HepG2 (cell line): ENCODE measurements around the gene NIP7. TPM values are rescaled to one million over a fixed set of nuclear protein-coding genes. Genes with fewer than 3 reads are reported as not detected.

ENCODE experiments used
- ATAC-seq: fragments of 200-7000 bp; cut with Tn5 transposase; 3 replicates; pipeline ENCODE4 v1.9.1; 2020; ENCODE audit warnings: mild to moderate bottlenecking, moderate library complexity
- BruUV-seq: library from RNA; stranded (reverse); fragments of 400-500 nt; replicated peaks from 2 replicates; lab custom pipeline; 2021; lab: Mats Ljungman, UMichigan
- CTCF ChIA-PET: fragments of 300-600 bp; formaldehyde crosslinking; extraction: SDS; loops from one replicate; lab custom pipeline; 2021; ENCODE audit warnings: low total read pairs, inconsistent platforms, low intra/inter-chr PET ratio; lab: Yijun Ruan, JAX
- POLR2A ChIA-PET: fragments of 350-600 bp; sonication (Branson Sonifier 250); formaldehyde crosslinking; loops from one replicate; lab custom pipeline; 2020; ENCODE audit warnings: antibody characterized with exemption, inconsistent platforms; lab: Yijun Ruan, JAX
- DNase-seq: peaks from one replicate; pipeline ENCODE4 v3.0.0-alpha.2; 2015; ENCODE audit warnings: low spot score
- FAIRE-seq: peaks from 3 replicates; lab custom pipeline; 2011; peaks lifted over from hg19 to GRCh38; lab: Jason Lieb, UNC
- H2AFZ ChIP-seq: one replicate; pipeline ENCODE4 v1.6.1; 2011; ENCODE audit warnings: low read length, inconsistent platforms
- H3K27ac ChIP-seq: fragments of 300-600 bp; 3 replicates; pipeline ENCODE4 v1.8.0; 2011; ENCODE audit warnings: mixed run types, mild to moderate bottlenecking, mixed read lengths, low read length, inconsistent platforms; ENCODE audit not compliant: insufficient read depth; ENCODE audit errors: extremely low read length
- H3K27me3 ChIP-seq, 2 experiments: fragments of 200-600 bp in 1 of 2; 2 replicates in 1 of 2; 3 replicates in 1 of 2; pipeline versions ENCODE4 v1.6.0 to v1.8.0; 2011; ENCODE audit warnings: low read length in 2 of 2, mild to moderate bottlenecking in 2 of 2, moderate library complexity in 2 of 2, inconsistent platforms in 1 of 2; ENCODE audit not compliant: insufficient read depth in 2 of 2, control insufficient read depth in 1 of 2
- H3K36me3 ChIP-seq, 2 experiments: fragments of 200-600 bp in 1 of 2; replicated peaks in 1 of 2; 2 replicates in 1 of 2; 3 replicates in 1 of 2; pipeline versions ENCODE4 v1.5.1 to v1.8.0; 2011; ENCODE audit warnings: low read length in 2 of 2, inconsistent platforms in 1 of 2; ENCODE audit not compliant: insufficient read depth in 2 of 2, control insufficient read depth in 1 of 2
- H3K4me1 ChIP-seq: 2 replicates; pipeline ENCODE4 v1.5.1; 2012; ENCODE audit warnings: low read length, inconsistent platforms; ENCODE audit not compliant: insufficient read depth
- H3K4me2 ChIP-seq: 2 replicates; pipeline ENCODE4 v1.6.0; 2011; ENCODE audit warnings: low read depth, low read length, inconsistent platforms
- H3K4me3 ChIP-seq, 3 experiments: fragments of 200-600 bp in 1 of 3; sonication (generic), shearing (Covaris generic) in 1 of 3; replicated peaks in 1 of 3; 2 replicates each; pipeline ENCODE4 v1.5.1; 2011 to 2016; ENCODE audit warnings: low read length in 3 of 3, inconsistent platforms in 2 of 3, low read depth in 2 of 3, mild to moderate bottlenecking in 2 of 3, control low read depth in 1 of 3, mixed read lengths in 1 of 3; ENCODE audit not compliant: insufficient read depth in 1 of 3
- H3K79me2 ChIP-seq: one replicate; pipeline ENCODE4 v1.6.1; 2011; ENCODE audit warnings: low read length, inconsistent platforms; ENCODE audit not compliant: insufficient read depth
- H3K9ac ChIP-seq: 2 replicates; pipeline ENCODE4 v1.6.0; 2011; ENCODE audit warnings: mild to moderate bottlenecking, low read depth, low read length, inconsistent platforms; ENCODE audit not compliant: insufficient read depth
- H3K9me3 ChIP-seq: 2 replicates; pipeline ENCODE4 v1.5.1; 2012; ENCODE audit warnings: mild to moderate bottlenecking, low read length
- H4K20me1 ChIP-seq: 2 replicates; pipeline ENCODE4 v1.6.0; 2011; ENCODE audit warnings: inconsistent platforms, mild to moderate bottlenecking, low read length, moderate library complexity; ENCODE audit not compliant: insufficient read depth
- AKAP8 ChIP-seq: sonication (generic); formaldehyde crosslinking; IDR thresholded peaks from 2 replicates; pipeline ENCODE4 v1.5.1; 2020; ENCODE audit warnings: mild to moderate bottlenecking, missing genetic modification reagents
- ASH2L ChIP-seq: fragments of 300-600, 200-600 bp; sonication (generic); IDR thresholded peaks from 2 replicates; pipeline ENCODE4 v1.7.0; 2017; ENCODE audit warnings: low read depth, mild to moderate bottlenecking, moderate library complexity, mixed read lengths, low read length; ENCODE audit not compliant: insufficient read length
- EP300 ChIP-seq, 3 experiments: sonication (generic) in 1 of 3; formaldehyde crosslinking in 1 of 3; IDR thresholded peaks; 2 replicates each; pipeline versions ENCODE4 v1.5.1 to v1.6.1; 2011 to 2020; ENCODE audit warnings: low read depth in 2 of 3, low read length in 2 of 3, borderline replicate concordance in 1 of 3, improper control_type of control experiment in 1 of 3, mild to moderate bottlenecking in 1 of 3, missing genetic modification reagents in 1 of 3, moderate library complexity in 1 of 3
- HDAC1 ChIP-seq: sonication (generic); formaldehyde crosslinking; IDR thresholded peaks from 2 replicates; pipeline ENCODE4 v1.5.1; 2020; ENCODE audit warnings: mild to moderate bottlenecking, missing genetic modification reagents
- HES4 ChIP-seq: sonication (generic); formaldehyde crosslinking; IDR thresholded peaks from 2 replicates; pipeline ENCODE4 v1.9.0; 2021; ENCODE audit warnings: mild to moderate bottlenecking, missing genetic modification reagents, borderline replicate concordance
- KLF6 ChIP-seq: IDR thresholded peaks from 2 replicates; pipeline ENCODE4 v1.8.0; 2016; ENCODE audit warnings: missing biosample characterization, missing genetic modification reagents
- MAF1 ChIP-seq: sonication (generic); formaldehyde crosslinking; IDR thresholded peaks from 2 replicates; pipeline ENCODE4 v1.5.0; 2020; ENCODE audit warnings: missing genetic modification reagents, borderline replicate concordance
- POLR2G ChIP-seq: fragments of 200-400 bp; formaldehyde crosslinking; IDR thresholded peaks from 2 replicates; pipeline ENCODE4 v1.6.1; 2018; ENCODE audit warnings: mild to moderate bottlenecking, low read depth, low read length, moderate library complexity
- SAFB2 ChIP-seq: sonication (generic); formaldehyde crosslinking; IDR thresholded peaks from 2 replicates; pipeline ENCODE4 v1.5.1; 2020; ENCODE audit warnings: missing genetic modification reagents, low read depth, mild to moderate bottlenecking, borderline replicate concordance
- ZNF543 ChIP-seq: sonication (generic); formaldehyde crosslinking; IDR thresholded peaks from 2 replicates; pipeline ENCODE4 v1.4.0; 2020; ENCODE audit warnings: mild to moderate bottlenecking, missing genetic modification reagents
- ZNF546 ChIP-seq: sonication (generic); formaldehyde crosslinking; conservative IDR thresholded peaks from 2 replicates; pipeline ENCODE4 v1.8.1; 2023; ENCODE audit warnings: mild to moderate bottlenecking, missing genetic modification reagents
- ZNF883 ChIP-seq: sonication (generic); formaldehyde crosslinking; IDR thresholded peaks from 2 replicates; pipeline ENCODE4 v1.5.1; 2020; ENCODE audit warnings: mild to moderate bottlenecking, missing genetic modification reagents; ENCODE audit errors: not compliant biosample characterization
- WGBS: methylation state at CpG from one replicate; pipeline ENCODE4 v1.1.6; 2017; ENCODE audit warnings: low lambda C conversion rate; 5-methylcytosine and 5-hydroxymethylcytosine counted together
- in situ Hi-C: cut with HindIII; loops from 2 replicates; pipeline ENCODE4 v1.10.0; 2017; ENCODE audit warnings: low pct_unique_long_range_greater_than_20kb; ENCODE audit not compliant: extremely low pct_ligation_motif_present
- intact Hi-C: fragments of 100-400 bp; cut with micrococcal nuclease; formaldehyde crosslinking; loops from one replicate; pipeline ENCODE4 v1.10.0; 2022; ENCODE audit not compliant: unreplicated experiment
- polyA plus RNA-seq, 8 experiments: library from polyadenylated mRNA; depleted of rRNA in 3 of 8; stranded (reverse) in 7 of 8; unstranded in 1 of 8; fragments of >200 nt; fragmentation: Illumina TruSeq in 4 of 8; extraction: Trizol in 4 of 8; gene quantifications; 2 replicates each; pipeline versions ENCODE4 v1.2.1 to v1.2.3, GENCODE V29; 2011 to 2016; ENCODE audit warnings: low read depth in 4 of 8, missing spikeins in 1 of 8, mixed read lengths in 1 of 8; ENCODE audit not compliant: insufficient read depth in 1 of 8
- total RNA-seq, 5 experiments: library from RNA; depleted of rRNA; stranded (reverse); fragments of >200 nt; fragmentation: Illumina TruSeq; extraction: Trizol; gene quantifications; 2 replicates each; pipeline ENCODE4 v1.2.3, GENCODE V29; 2016; ENCODE audit warnings: low read depth in 1 of 5
- TF ChIP-seq, protein P1 (sequence below): sonication (generic); formaldehyde crosslinking; IDR thresholded peaks from 2 replicates; pipeline ENCODE4 v1.5.1; 2020; ENCODE audit warnings: mild to moderate bottlenecking, missing genetic modification reagents, borderline replicate concordance
- TF ChIP-seq, protein P2 (sequence below): IDR thresholded peaks from 2 replicates; pipeline ENCODE4 v1.6.1; 2016; ENCODE audit warnings: low read depth, control low read depth
- TF ChIP-seq, protein P3 (sequence below): sonication (generic); formaldehyde crosslinking; IDR thresholded peaks from 2 replicates; pipeline ENCODE4 v1.4.0; 2020; ENCODE audit warnings: mild to moderate bottlenecking, low read depth, missing genetic modification reagents

Gene NIP7
- total and polyA plus RNA-seq, 2 of the 13 experiments (the other 11 are each of a cell fraction or from before 2014, with no cell fraction given) = 15.3 to 114 TPM

DNA sequence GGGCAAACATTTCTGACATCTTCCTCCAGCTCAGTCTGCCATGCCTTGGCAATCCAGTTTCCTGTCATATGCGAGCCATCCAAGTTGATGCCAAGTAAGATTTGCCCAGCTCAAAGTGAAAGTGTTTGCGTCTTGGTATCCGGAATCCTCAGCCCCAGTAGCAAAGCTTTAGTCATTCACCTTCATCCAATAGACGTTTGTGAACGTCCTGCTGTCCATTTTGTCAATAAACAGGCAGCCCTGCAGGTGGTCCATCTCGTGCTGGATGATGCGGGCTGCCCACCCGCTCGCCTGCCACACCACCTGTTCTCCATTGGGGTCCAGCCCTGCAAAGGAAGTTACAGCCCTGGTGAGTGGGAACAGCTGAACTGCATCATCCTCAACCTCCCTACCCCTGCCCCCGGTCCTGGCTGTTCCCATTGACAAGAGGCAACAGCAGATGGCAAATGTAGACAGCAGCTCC, 10.7 kb upstream of the NIP7 start:
- FAIRE-seq (no peak), ATAC-seq (no peak), DNase-seq (no peak)
- in situ Hi-C loops (no loop called here), intact Hi-C loops (no loop called here)
- WGBS = 66% methylated on average over 10 of the region's 10 CpGs
- Histone ChIP-seq H4K20me1 (peaks cover 31% of the 10 kb centered on the region), H3K4me3 (peak overlapping the region; percentile 70 to 88 (median 84)), H3K4me1 (peaks cover 65% of the 10 kb centered on the region), H3K36me3 (peaks cover 12 to 41% of the 10 kb centered on the region in 2 experiments), H3K79me2 (peaks cover 66% of the 10 kb centered on the region), H3K9ac (peak overlapping the region; percentile 88), H3K4me2 (peak overlapping the region; percentile 80), H2AFZ (no peak overlapping the region), H3K27me3 (no peaks in the 10 kb centered on the region), H3K9me3 (no peaks in the 10 kb centered on the region), H3K27ac (no peak overlapping the region)
- ChIA-PET CTCF (no interaction called here), POLR2A (interaction anchor here (1.7 to 5.8 kb wide), 3 partner anchors 11 to 51 kb away, joined by 5 to 52 read pairs (median 16); partner anchors contain the start of genes COG8, NIP7 and VPS4A)
- BruUV-seq = no TSS peak
- TF ChIP-seq ZNF543 (CRISPR knock-in tag) (no peak), SAFB2 (CRISPR knock-in tag) (no peak), KLF6 (CRISPR knock-in tag) (no peak), ZNF883 (CRISPR knock-in tag) (no peak), ZNF546 (CRISPR knock-in tag) (0 out of 2 replicates have a peak, but pooled peaks have one; percentile 6), MAF1 (CRISPR knock-in tag) (0 out of 2 replicates have a peak, but pooled peaks have one; percentile 25), EP300 (IDR thresholded peaks at IDR 0.05; ENCODE audit: low read depth in 2 of 2, low read length in 2 of 2) (no peak), EP300 (CRISPR knock-in tag; IDR thresholded peaks at IDR 0.05; ENCODE audit: borderline replicate concordance) (no peak), HES4 (CRISPR knock-in tag) (0 out of 2 replicates have a peak, but pooled peaks have one; percentile 40), ASH2L (no peak), AKAP8 (CRISPR knock-in tag) (peak; percentile 56; the same call in 1 of the 2 replicates), HDAC1 (CRISPR knock-in tag) (peak; percentile 17; the same call in 1 of the 2 replicates), POLR2G (peak; percentile 36; the same call in 1 of the 2 replicates)
- TF ChIP-seq, protein P1, sequence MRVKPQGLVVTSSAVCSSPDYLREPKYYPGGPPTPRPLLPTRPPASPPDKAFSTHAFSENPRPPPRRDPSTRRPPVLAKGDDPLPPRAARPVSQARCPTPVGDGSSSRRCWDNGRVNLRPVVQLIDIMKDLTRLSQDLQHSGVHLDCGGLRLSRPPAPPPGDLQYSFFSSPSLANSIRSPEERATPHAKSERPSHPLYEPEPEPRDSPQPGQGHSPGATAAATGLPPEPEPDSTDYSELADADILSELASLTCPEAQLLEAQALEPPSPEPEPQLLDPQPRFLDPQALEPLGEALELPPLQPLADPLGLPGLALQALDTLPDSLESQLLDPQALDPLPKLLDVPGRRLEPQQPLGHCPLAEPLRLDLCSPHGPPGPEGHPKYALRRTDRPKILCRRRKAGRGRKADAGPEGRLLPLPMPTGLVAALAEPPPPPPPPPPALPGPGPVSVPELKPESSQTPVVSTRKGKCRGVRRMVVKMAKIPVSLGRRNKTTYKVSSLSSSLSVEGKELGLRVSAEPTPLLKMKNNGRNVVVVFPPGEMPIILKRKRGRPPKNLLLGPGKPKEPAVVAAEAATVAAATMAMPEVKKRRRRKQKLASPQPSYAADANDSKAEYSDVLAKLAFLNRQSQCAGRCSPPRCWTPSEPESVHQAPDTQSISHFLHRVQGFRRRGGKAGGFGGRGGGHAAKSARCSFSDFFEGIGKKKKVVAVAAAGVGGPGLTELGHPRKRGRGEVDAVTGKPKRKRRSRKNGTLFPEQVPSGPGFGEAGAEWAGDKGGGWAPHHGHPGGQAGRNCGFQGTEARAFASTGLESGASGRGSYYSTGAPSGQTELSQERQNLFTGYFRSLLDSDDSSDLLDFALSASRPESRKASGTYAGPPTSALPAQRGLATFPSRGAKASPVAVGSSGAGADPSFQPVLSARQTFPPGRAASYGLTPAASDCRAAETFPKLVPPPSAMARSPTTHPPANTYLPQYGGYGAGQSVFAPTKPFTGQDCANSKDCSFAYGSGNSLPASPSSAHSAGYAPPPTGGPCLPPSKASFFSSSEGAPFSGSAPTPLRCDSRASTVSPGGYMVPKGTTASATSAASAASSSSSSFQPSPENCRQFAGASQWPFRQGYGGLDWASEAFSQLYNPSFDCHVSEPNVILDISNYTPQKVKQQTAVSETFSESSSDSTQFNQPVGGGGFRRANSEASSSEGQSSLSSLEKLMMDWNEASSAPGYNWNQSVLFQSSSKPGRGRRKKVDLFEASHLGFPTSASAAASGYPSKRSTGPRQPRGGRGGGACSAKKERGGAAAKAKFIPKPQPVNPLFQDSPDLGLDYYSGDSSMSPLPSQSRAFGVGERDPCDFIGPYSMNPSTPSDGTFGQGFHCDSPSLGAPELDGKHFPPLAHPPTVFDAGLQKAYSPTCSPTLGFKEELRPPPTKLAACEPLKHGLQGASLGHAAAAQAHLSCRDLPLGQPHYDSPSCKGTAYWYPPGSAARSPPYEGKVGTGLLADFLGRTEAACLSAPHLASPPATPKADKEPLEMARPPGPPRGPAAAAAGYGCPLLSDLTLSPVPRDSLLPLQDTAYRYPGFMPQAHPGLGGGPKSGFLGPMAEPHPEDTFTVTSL (CRISPR knock-in tag) = 0 out of 2 replicates have a peak, but pooled peaks have one; percentile 8
- TF ChIP-seq, protein P2, sequence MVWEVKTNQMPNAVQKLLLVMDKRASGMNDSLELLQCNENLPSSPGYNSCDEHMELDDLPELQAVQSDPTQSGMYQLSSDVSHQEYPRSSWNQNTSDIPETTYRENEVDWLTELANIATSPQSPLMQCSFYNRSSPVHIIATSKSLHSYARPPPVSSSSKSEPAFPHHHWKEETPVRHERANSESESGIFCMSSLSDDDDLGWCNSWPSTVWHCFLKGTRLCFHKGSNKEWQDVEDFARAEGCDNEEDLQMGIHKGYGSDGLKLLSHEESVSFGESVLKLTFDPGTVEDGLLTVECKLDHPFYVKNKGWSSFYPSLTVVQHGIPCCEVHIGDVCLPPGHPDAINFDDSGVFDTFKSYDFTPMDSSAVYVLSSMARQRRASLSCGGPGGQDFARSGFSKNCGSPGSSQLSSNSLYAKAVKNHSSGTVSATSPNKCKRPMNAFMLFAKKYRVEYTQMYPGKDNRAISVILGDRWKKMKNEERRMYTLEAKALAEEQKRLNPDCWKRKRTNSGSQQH = 0 out of 2 replicates have a peak, but pooled peaks have one; percentile 12
- TF ChIP-seq, protein P3, sequence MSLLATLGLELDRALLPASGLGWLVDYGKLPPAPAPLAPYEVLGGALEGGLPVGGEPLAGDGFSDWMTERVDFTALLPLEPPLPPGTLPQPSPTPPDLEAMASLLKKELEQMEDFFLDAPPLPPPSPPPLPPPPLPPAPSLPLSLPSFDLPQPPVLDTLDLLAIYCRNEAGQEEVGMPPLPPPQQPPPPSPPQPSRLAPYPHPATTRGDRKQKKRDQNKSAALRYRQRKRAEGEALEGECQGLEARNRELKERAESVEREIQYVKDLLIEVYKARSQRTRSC (CRISPR knock-in tag) = 0 out of 2 replicates have a peak, but pooled peaks have one; percentile 4
